Measurements from ENCODE around the gene ACTR6. TPM values are rescaled to one million over a fixed set of nuclear protein-coding genes. Genes with fewer than 3 reads are reported as not detected.

The ACTR6 gene
- total and polyA plus RNA-seq, 10 donors = 15.0 to 32.4 (median 22.6) TPM

GRCh38 chr12:100166232-100166631 lies 34.4 kb upstream of the ACTR6 start:
- no peak for TF ChIP-seq POLR2A (IDR thresholded peaks at IDR 0.05)
- no peak for TF ChIP-seq CTCF (IDR thresholded peaks at IDR 0.05 in 8 of 11, conservative IDR thresholded peaks at IDR 0.05 in 3 of 11)
- no peak for TF ChIP-seq POLR2AphosphoS5 (IDR thresholded peaks at IDR 0.05)
- Histone ChIP-seq H3K27ac (no peak overlapping the region), H3K27me3 (replicated peaks in 1 of 7) (no peaks in the 10 kb centered on the region), H3K36me3 (peaks cover 0 to 10% (median 0%) of the 10 kb centered on the region in 6 donors), H3K9me3 (no peaks in the 10 kb centered on the region), H3K4me3 (no peak overlapping the region), H3K4me1 (peaks cover 4 to 14% (median 11%) of the 10 kb centered on the region in 6 donors)
- DNase-seq = no peak
- intact Hi-C loops (cut with DNase I; ENCODE audit: low total_unique reads) = no loop called here
- 89 to 98% (median 94%) methylated on average over 5 to 10 of the region's 10 CpGs for WGBS, 5 donors

- 93 to 97% (median 97%) methylated on average over 4 of the region's 4 CpGs for WGBS, 5 donors
Measured at GRCh38 chr12:100168562-100168961, 32.1 kb upstream of the ACTR6 start.

GRCh38 chr12:100169345-100169744 lies 31.3 kb upstream of the ACTR6 start:
- intact Hi-C loops (cut with DNase I; ENCODE audit: low total_unique reads) = no loop called here
- 94 to 99% (median 97%) methylated on average over 9 of the region's 9 CpGs for WGBS, 5 donors
- H3K4me1 ChIP-seq = peaks cover 0 to 2% (median under 1%) of the 10 kb centered on the region in 6 donors
- no peaks in the 10 kb centered on the region for H3K27me3 ChIP-seq (replicated peaks in 1 of 7)
- DNase-seq = no peak
- no peak overlapping the region for H3K27ac ChIP-seq
- H3K4me3 ChIP-seq = no peak overlapping the region
- TF ChIP-seq CTCF (IDR thresholded peaks at IDR 0.05 in 8 of 11, conservative IDR thresholded peaks at IDR 0.05 in 3 of 11) = no peak
- TF ChIP-seq POLR2A (IDR thresholded peaks at IDR 0.05) = no peak
- TF ChIP-seq POLR2AphosphoS5 (IDR thresholded peaks at IDR 0.05) = no peak
- no peaks in the 10 kb centered on the region for H3K9me3 ChIP-seq
- H3K36me3 ChIP-seq = peaks cover 0 to 29% (median 6%) of the 10 kb centered on the region in 6 donors

More at GRCh38 chr12:100168562-100168961, 32.1 kb upstream of the ACTR6 start:
- no peaks in the 10 kb centered on the region for H3K9me3 ChIP-seq
- TF ChIP-seq CTCF (IDR thresholded peaks at IDR 0.05 in 8 of 11, conservative IDR thresholded peaks at IDR 0.05 in 3 of 11) (no peak), POLR2A (IDR thresholded peaks at IDR 0.05) (no peak), POLR2AphosphoS5 (IDR thresholded peaks at IDR 0.05) (no peak)
- peaks cover 2 to 10% (median 8%) of the 10 kb centered on the region in 6 donors for H3K4me1 ChIP-seq
- H3K4me3 ChIP-seq = no peak overlapping the region
- peaks cover 0 to 22% (median 6%) of the 10 kb centered on the region in 6 donors for H3K36me3 ChIP-seq
- DNase-seq = no peak
- H3K27ac ChIP-seq = no peak overlapping the region
- H3K27me3 ChIP-seq (replicated peaks in 1 of 7) = no peaks in the 10 kb centered on the region
- intact Hi-C loops (cut with DNase I; ENCODE audit: low total_unique reads) = no loop called here

GRCh38 chr12:100170313-100170858 lies 30.2 kb upstream of the ACTR6 start:
- H3K27ac ChIP-seq = no peak overlapping the region
- DNase-seq = no peak
- H3K36me3 ChIP-seq = peaks cover 0 to 33% (median 6%) of the 10 kb centered on the region in 6 donors
- TF ChIP-seq POLR2A (IDR thresholded peaks at IDR 0.05) (no peak), CTCF (IDR thresholded peaks at IDR 0.05 in 8 of 11, conservative IDR thresholded peaks at IDR 0.05 in 3 of 11) (no peak), POLR2AphosphoS5 (IDR thresholded peaks at IDR 0.05) (no peak)
- intact Hi-C loops (cut with DNase I; ENCODE audit: low total_unique reads) = no loop called here
- H3K9me3 ChIP-seq = no peaks in the 10 kb centered on the region
- no peak overlapping the region for H3K4me3 ChIP-seq
- WGBS, 5 donors = 78 to 90% (median 89%) methylated on average over 7 of the region's 7 CpGs
- H3K4me1 ChIP-seq = no peaks in the 10 kb centered on the region
- H3K27me3 ChIP-seq (replicated peaks in 1 of 7) = no peaks in the 10 kb centered on the region
